Lower lobe of right lung (tissue), 2 donors: ENCODE data around the gene SGCA. TPM values are rescaled to one million over a fixed set of nuclear protein-coding genes. Genes with fewer than 3 reads are reported as not detected.

Source experiments
- ATAC-seq, 2 donors: fragments of 200-7000 bp; cut with Tn5 transposase; one replicate each; pipeline ENCODE4 v1.9.1; 2020 to 2022; ENCODE audit warnings: mild to moderate bottlenecking in 2 of 2, moderate library complexity in 2 of 2
- DNase-seq: peaks from one replicate; pipeline ENCODE4 v3.0.0-alpha.2; 2020
- H3K27ac ChIP-seq: fragments of 200-600 bp; one replicate; pipeline ENCODE4 v1.8.0; 2022
- H3K27me3 ChIP-seq: fragments of 200-600 bp; one replicate; pipeline ENCODE4 v1.8.0; 2022; ENCODE audit warnings: low read depth
- H3K36me3 ChIP-seq: fragments of 200-600 bp; one replicate; pipeline ENCODE4 v1.8.0; 2022; ENCODE audit warnings: mild to moderate bottlenecking
- H3K4me1 ChIP-seq: fragments of 200-600 bp; one replicate; pipeline ENCODE4 v1.8.0; 2022
- H3K4me3 ChIP-seq: fragments of 200-600 bp; one replicate; pipeline ENCODE4 v1.8.0; 2022; ENCODE audit warnings: mild to moderate bottlenecking
- H3K9me3 ChIP-seq: fragments of 200-600 bp; one replicate; pipeline ENCODE4 v1.8.0; 2022
- CTCF ChIP-seq: fragments of 200-600 bp; IDR thresholded peaks from one replicate; pipeline ENCODE4 v1.8.0; 2022; ENCODE audit warnings: antibody characterized with exemption, mild to moderate bottlenecking
- intact Hi-C: fragments of 100-400 bp; cut with DNase I; formaldehyde crosslinking; loops from one replicate; pipeline ENCODE4 v1.11.0; 2022
- total RNA-seq: library from RNA; stranded (reverse); fragmentation: NEBNext Ultra II Directional; extraction: Animal tissue kit (Norgen Biotek cat#: 25700); gene quantifications from one replicate; pipeline ENCODE4 v1.2.1, GENCODE V29; 2021
- donor health status: DM: no; HTN: yes; CAD: no; lungs with severe emphysema.

Gene SGCA
- total RNA-seq, 1 donor from 2014 or later: 9.1 TPM

- DNase-seq (no peak), ATAC-seq (no peak)
- Histone ChIP-seq H3K4me1 (peaks cover 18% of the 10 kb centered on the region), H3K4me3 (no peak overlapping the region), H3K27me3 (no peaks in the 10 kb centered on the region), H3K27ac (peak overlapping the region; percentile 49), H3K36me3 (no peaks in the 10 kb centered on the region), H3K9me3 (no peaks in the 10 kb centered on the region)
- intact Hi-C loops: no loop called here
- TF ChIP-seq CTCF: no peak
Observed at GRCh38 chr17:50165066-50165465, 739 bp upstream of the SGCA start.

DNA sequence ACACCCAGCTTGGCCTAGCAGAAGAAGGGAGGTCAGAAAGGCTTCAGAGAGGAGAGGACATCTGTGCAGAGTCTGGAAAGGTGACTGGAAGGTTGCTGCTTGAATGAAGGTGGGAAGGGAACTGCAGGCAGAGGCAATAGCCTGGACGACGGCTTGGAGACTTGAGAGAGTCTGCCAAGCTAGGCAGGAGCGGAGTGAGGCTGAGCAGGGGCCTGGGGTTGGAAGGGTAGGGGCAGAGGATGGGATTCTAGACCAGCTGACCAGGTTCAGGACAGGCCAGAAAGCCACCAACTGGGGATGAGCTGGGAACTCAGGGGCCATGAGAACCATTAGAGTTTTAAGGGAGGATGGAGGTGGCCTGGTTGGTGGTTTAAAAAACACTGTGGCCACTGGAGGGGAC lies 339 bp upstream of the SGCA start:
- TF ChIP-seq CTCF: no peak
- H3K4me3 ChIP-seq: no peak overlapping the region
- no peaks in the 10 kb centered on the region for H3K27me3 ChIP-seq
- ATAC-seq (no peak), DNase-seq (no peak)
- H3K4me1 ChIP-seq: peaks cover 18% of the 10 kb centered on the region
- intact Hi-C loops: no loop called here
- no peaks in the 10 kb centered on the region for H3K36me3 ChIP-seq
- H3K9me3 ChIP-seq: no peaks in the 10 kb centered on the region
- peak overlapping the region; percentile 49 for H3K27ac ChIP-seq

- DNase-seq (no peak), ATAC-seq (no peak)
- Histone ChIP-seq H3K4me3 (peak overlapping the region; percentile 36), H3K27ac (no peak overlapping the region), H3K9me3 (no peaks in the 10 kb centered on the region), H3K27me3 (no peaks in the 10 kb centered on the region), H3K4me1 (peaks cover 9% of the 10 kb centered on the region), H3K36me3 (no peaks in the 10 kb centered on the region)
- no peak for TF ChIP-seq CTCF
- intact Hi-C loops: no loop called here
Observed at GRCh38 chr17:50166518-50167181, 845 bp downstream of the SGCA start.

GRCh38 chr17:50167371-50167770 lies 1.6 kb downstream of the SGCA start:
- no peak for ATAC-seq
- no peak overlapping the region for H3K27ac ChIP-seq

GRCh38 chr17:50168319-50168718 lies 2.5 kb downstream of the SGCA start:
- peaks cover 9% of the 10 kb centered on the region for H3K4me1 ChIP-seq
- DNase-seq: peak; percentile 21

More at GRCh38 chr17:50167371-50167770, 1.6 kb downstream of the SGCA start:
- Histone ChIP-seq H3K4me1 (peaks cover 5% of the 10 kb centered on the region), H3K4me3 (no peak overlapping the region), H3K36me3 (no peaks in the 10 kb centered on the region), H3K9me3 (no peaks in the 10 kb centered on the region), H3K27me3 (no peaks in the 10 kb centered on the region)
- no peak for DNase-seq
- no peak for TF ChIP-seq CTCF
- intact Hi-C loops: no loop called here

More at GRCh38 chr17:50168319-50168718, 2.5 kb downstream of the SGCA start:
- no peak for TF ChIP-seq CTCF
- intact Hi-C loops: no loop called here
- Histone ChIP-seq H3K27me3 (no peaks in the 10 kb centered on the region), H3K27ac (no peak overlapping the region), H3K4me3 (no peak overlapping the region), H3K9me3 (no peaks in the 10 kb centered on the region), H3K36me3 (no peaks in the 10 kb centered on the region)
- no peak for ATAC-seq
